ENCODE data around the gene NPR3. TPM values are rescaled to one million over a fixed set of nuclear protein-coding genes. Genes with fewer than 3 reads are reported as not detected.

The NPR3 gene
- total RNA-seq, 1 donor from 2014 or later = 81.0 TPM

GRCh38 chr5:32720300-32720699 lies 9.2 kb downstream of the NPR3 start:
- Histone ChIP-seq H3K27me3 (ENCODE audit: low read depth) (no peaks in the 10 kb centered on the region), H3K9me3 (replicated peaks) (peaks cover 23% of the 10 kb centered on the region), H3K27ac (replicated peaks) (no peak overlapping the region), H3K4me1 (peaks cover 15% of the 10 kb centered on the region), H3K36me3 (peaks cover 5% of the 10 kb centered on the region), H3K4me3 (no peak overlapping the region)
- no peak for TF ChIP-seq CTCF (IDR thresholded peaks at IDR 0.05; ENCODE audit: borderline replicate concordance)
- no peak for DNase-seq
- intact Hi-C loops (cut with micrococcal nuclease) = no loop called here

- intact Hi-C loops (cut with micrococcal nuclease) = no loop called here
- Histone ChIP-seq H3K27ac (replicated peaks) (no peak overlapping the region), H3K4me1 (peaks cover 26% of the 10 kb centered on the region), H3K4me3 (no peak overlapping the region), H3K27me3 (ENCODE audit: low read depth) (no peaks in the 10 kb centered on the region), H3K36me3 (peaks cover 6% of the 10 kb centered on the region), H3K9me3 (replicated peaks) (peaks cover 23% of the 10 kb centered on the region)
- DNase-seq = no peak
- no peak for TF ChIP-seq CTCF (IDR thresholded peaks at IDR 0.05; ENCODE audit: borderline replicate concordance)
These were observed 10.5 kb downstream of the NPR3 start for GRCh38 chr5:32721626-32722025.

GRCh38 chr5:32722957-32723356 lies 11.8 kb downstream of the NPR3 start:
- Histone ChIP-seq H3K4me1 (peaks cover 26% of the 10 kb centered on the region), H3K27ac (replicated peaks) (no peak overlapping the region)
- intact Hi-C loops (cut with micrococcal nuclease) = no loop called here

GRCh38 chr5:32724526-32724925 lies 13.4 kb downstream of the NPR3 start:
- Histone ChIP-seq H3K27me3 (ENCODE audit: low read depth) (no peaks in the 10 kb centered on the region), H3K27ac (replicated peaks) (no peak overlapping the region), H3K9me3 (replicated peaks) (peaks cover 17% of the 10 kb centered on the region), H3K4me3 (no peak overlapping the region), H3K4me1 (peaks cover 26% of the 10 kb centered on the region), H3K36me3 (peaks cover 20% of the 10 kb centered on the region)
- intact Hi-C loops (cut with micrococcal nuclease) = no loop called here
- no peak for TF ChIP-seq CTCF (IDR thresholded peaks at IDR 0.05; ENCODE audit: borderline replicate concordance)
- no peak for DNase-seq

More at GRCh38 chr5:32722957-32723356, 11.8 kb downstream of the NPR3 start:
- H3K36me3 ChIP-seq = peaks cover 20% of the 10 kb centered on the region
- no peaks in the 10 kb centered on the region for H3K27me3 ChIP-seq (ENCODE audit: low read depth)
- peaks cover 29% of the 10 kb centered on the region for H3K9me3 ChIP-seq (replicated peaks)
- H3K4me3 ChIP-seq = no peak overlapping the region
- DNase-seq = no peak
- no peak for TF ChIP-seq CTCF (IDR thresholded peaks at IDR 0.05; ENCODE audit: borderline replicate concordance)

- no peak for DNase-seq
- peaks cover 14% of the 10 kb centered on the region for H3K9me3 ChIP-seq (replicated peaks)
- intact Hi-C loops (cut with micrococcal nuclease) = no loop called here
- TF ChIP-seq CTCF (IDR thresholded peaks at IDR 0.05; ENCODE audit: borderline replicate concordance) = no peak
- peaks cover 20% of the 10 kb centered on the region for H3K36me3 ChIP-seq
- H3K4me3 ChIP-seq = no peak overlapping the region
- H3K4me1 ChIP-seq = peaks cover 26% of the 10 kb centered on the region
- H3K27me3 ChIP-seq (ENCODE audit: low read depth) = no peaks in the 10 kb centered on the region
- no peak overlapping the region for H3K27ac ChIP-seq (replicated peaks)
These were observed 15.0 kb downstream of the NPR3 start for GRCh38 chr5:32726086-32726557.
